ENCODE data around the gene CSNK1G1. TPM values are rescaled to one million over a fixed set of nuclear protein-coding genes. Genes with fewer than 3 reads are reported as not detected.
A peak's percentile ranks its signal among the peaks of the same experiment; 100 is the strongest.

The CSNK1G1 gene
- polyA plus RNA-seq, 1 of the 3 experiments (the other 2 are of a cell fraction): 10.2 TPM

GRCh38 chr15:64187396-64188191, 168.4 kb downstream of the CSNK1G1 start:
- 87% methylated on average over 2 of the region's 2 CpGs for WGBS (ENCODE audit: low lambda C conversion rate)
- POLR2A ChIA-PET: interaction anchor here (0.6 kb wide), 1 partner anchor 37 kb away, joined by 4 read pairs; no protein-coding TSS in a partner anchor
- CTCF ChIA-PET: interaction anchor here (1.5 kb wide), 1 partner anchor 23 kb away, joined by 4 read pairs; no protein-coding TSS in a partner anchor

DNA sequence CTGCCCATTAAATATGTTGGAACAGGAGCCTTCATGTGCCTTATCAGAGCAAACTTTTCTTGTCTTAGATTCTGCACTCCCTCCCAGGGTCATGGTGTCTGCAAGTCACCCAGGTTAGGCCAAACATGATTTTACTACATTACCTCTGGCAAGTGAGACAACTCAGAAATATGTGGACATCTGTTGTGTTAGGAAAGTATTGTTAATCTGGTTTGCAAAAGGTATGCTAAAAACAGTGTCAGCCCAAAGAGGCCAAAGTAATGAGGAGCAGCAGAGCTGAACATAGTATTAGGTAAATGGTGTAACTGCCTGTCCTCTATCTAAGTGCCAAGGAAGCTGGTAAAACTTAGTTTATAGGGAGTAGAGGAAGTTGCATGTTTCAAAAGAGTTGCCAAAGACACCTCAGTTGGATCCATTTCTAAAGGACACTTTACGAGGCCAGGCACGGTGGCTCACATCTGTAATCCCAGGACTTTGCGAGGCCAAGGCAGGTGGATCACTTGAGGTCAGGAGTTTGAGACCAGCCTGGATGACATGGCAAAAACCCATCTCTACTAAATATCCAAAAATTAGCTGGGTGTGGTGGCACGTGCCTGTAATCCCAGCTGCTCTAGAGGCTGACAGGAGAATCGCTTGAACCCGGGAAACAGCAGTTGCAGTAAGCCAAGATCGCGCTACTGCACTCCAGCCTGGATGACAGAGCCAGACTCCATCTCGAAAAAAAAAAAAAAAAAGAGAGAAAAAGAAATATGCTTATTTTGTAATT, 170.6 kb downstream of the CSNK1G1 start:
- no peak for DNase-seq
- ChIA-PET POLR2A (no interaction called here), CTCF (no interaction called here)
- 94% methylated on average over 9 of the region's 9 CpGs for WGBS (ENCODE audit: low lambda C conversion rate)
- no peaks in the 10 kb centered on the region for H3K79me2 ChIP-seq (ENCODE audit: insufficient read depth)
- no peak overlapping the region for H2AFZ ChIP-seq (ENCODE audit: low read depth)
- H3F3A ChIP-seq (replicated peaks; ENCODE audit: insufficient read depth): peaks cover 19% of the 10 kb centered on the region
- H3K4me2 ChIP-seq: no peak overlapping the region
- no peaks in the 10 kb centered on the region for H3K9me2 ChIP-seq
- peaks cover 7 to 43% of the 10 kb centered on the region in 2 experiments for H3K36me3 ChIP-seq (replicated peaks in 1 of 2; ENCODE audit: control insufficient read depth in 1 of 2, insufficient read depth in 2 of 2, low read length in 1 of 2)
- H3K4me3 ChIP-seq (ENCODE audit: low read depth in 2 of 2, low read length in 1 of 2): no peak overlapping the region
- H3K4me1 ChIP-seq (ENCODE audit: control insufficient read depth in 1 of 2, insufficient read depth in 2 of 2, low read depth in 1 of 2, low read length in 1 of 2): peaks cover 9 to 12% of the 10 kb centered on the region in 2 experiments; a peak in 2 of 4 replicates
- H3K9me3 ChIP-seq: no peaks in the 10 kb centered on the region
- TF ChIP-seq TCF12 (IDR thresholded peaks at IDR 0.05) (no peak), FOSL2 (IDR thresholded peaks at IDR 0.05; ENCODE audit: borderline replicate concordance, low read depth) (no peak), SIN3A (IDR thresholded peaks at IDR 0.05; ENCODE audit: borderline replicate concordance, low read depth, low read length) (no peak), PBX3 (IDR thresholded peaks at IDR 0.05) (no peak), RXRA (IDR thresholded peaks at IDR 0.05; ENCODE audit: borderline replicate concordance, low read depth) (no peak), RCOR1 (IDR thresholded peaks at IDR 0.05; ENCODE audit: low read length) (no peak), POLR2AphosphoS5 (IDR thresholded peaks at IDR 0.05; ENCODE audit: low read depth, low read length) (no peak), EP300 (IDR thresholded peaks at IDR 0.05; ENCODE audit: borderline replicate concordance in 1 of 2, low read depth in 1 of 2, low read length in 1 of 2) (no peak), MXI1 (IDR thresholded peaks at IDR 0.05; ENCODE audit: low read depth, low read length) (no peak), FOXM1 (IDR thresholded peaks at IDR 0.05; ENCODE audit: low read depth) (no peak), GATA2 (CRISPR knock-in tag; IDR thresholded peaks at IDR 0.05) (no peak)
- TF ChIP-seq, protein P1, sequence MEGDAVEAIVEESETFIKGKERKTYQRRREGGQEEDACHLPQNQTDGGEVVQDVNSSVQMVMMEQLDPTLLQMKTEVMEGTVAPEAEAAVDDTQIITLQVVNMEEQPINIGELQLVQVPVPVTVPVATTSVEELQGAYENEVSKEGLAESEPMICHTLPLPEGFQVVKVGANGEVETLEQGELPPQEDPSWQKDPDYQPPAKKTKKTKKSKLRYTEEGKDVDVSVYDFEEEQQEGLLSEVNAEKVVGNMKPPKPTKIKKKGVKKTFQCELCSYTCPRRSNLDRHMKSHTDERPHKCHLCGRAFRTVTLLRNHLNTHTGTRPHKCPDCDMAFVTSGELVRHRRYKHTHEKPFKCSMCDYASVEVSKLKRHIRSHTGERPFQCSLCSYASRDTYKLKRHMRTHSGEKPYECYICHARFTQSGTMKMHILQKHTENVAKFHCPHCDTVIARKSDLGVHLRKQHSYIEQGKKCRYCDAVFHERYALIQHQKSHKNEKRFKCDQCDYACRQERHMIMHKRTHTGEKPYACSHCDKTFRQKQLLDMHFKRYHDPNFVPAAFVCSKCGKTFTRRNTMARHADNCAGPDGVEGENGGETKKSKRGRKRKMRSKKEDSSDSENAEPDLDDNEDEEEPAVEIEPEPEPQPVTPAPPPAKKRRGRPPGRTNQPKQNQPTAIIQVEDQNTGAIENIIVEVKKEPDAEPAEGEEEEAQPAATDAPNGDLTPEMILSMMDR (IDR thresholded peaks at IDR 0.05): no peak
- TF ChIP-seq, protein P2, sequence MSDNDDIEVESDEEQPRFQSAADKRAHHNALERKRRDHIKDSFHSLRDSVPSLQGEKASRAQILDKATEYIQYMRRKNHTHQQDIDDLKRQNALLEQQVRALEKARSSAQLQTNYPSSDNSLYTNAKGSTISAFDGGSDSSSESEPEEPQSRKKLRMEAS (IDR thresholded peaks at IDR 0.05; ENCODE audit: low read depth): no peak
- H3K27me3 ChIP-seq (ENCODE audit: insufficient read depth): no peaks in the 10 kb centered on the region
- H3K9ac ChIP-seq: no peak overlapping the region
- H4K20me1 ChIP-seq (ENCODE audit: insufficient read depth): no peaks in the 10 kb centered on the region
- no peak overlapping the region for H3K27ac ChIP-seq (ENCODE audit: low read depth in 2 of 2, low read length in 1 of 2)

More at GRCh38 chr15:64187396-64188191, 168.4 kb downstream of the CSNK1G1 start:
- H3K9ac ChIP-seq: no peak overlapping the region
- no peaks in the 10 kb centered on the region for H4K20me1 ChIP-seq (ENCODE audit: insufficient read depth)
- DNase-seq: no peak
- H3K9me3 ChIP-seq: no peaks in the 10 kb centered on the region
- no peaks in the 10 kb centered on the region for H3K79me2 ChIP-seq (ENCODE audit: insufficient read depth)
- 0 out of 2 replicates have a peak overlapping the region, but pooled peaks have one; percentile 2 for H3K4me2 ChIP-seq
- H3K27ac ChIP-seq (ENCODE audit: low read depth in 2 of 2, low read length in 1 of 2): peak overlapping the region in 1 of 2 experiments; percentile 54; a peak in 2 of 4 replicates
- H3K9me2 ChIP-seq: no peaks in the 10 kb centered on the region
- TF ChIP-seq TCF12 (IDR thresholded peaks at IDR 0.05) (0 out of 2 replicates have a peak, but pooled peaks have one; percentile 22), YY1 (IDR thresholded peaks at IDR 0.05; ENCODE audit: low read depth) (no peak), PBX3 (IDR thresholded peaks at IDR 0.05) (peak; percentile 27; the same call in 1 of the 2 replicates), MEF2A (IDR thresholded peaks at IDR 0.05; ENCODE audit: borderline replicate concordance, low read depth) (no peak)
- H3K4me3 ChIP-seq (ENCODE audit: low read depth in 2 of 2, low read length in 1 of 2): no peak overlapping the region
- H3F3A ChIP-seq (replicated peaks; ENCODE audit: insufficient read depth): peaks cover 19% of the 10 kb centered on the region
- peaks cover 3 to 12% of the 10 kb centered on the region in 2 experiments; a peak in 2 of 4 replicates for H3K4me1 ChIP-seq (ENCODE audit: control insufficient read depth in 1 of 2, insufficient read depth in 2 of 2, low read depth in 1 of 2, low read length in 1 of 2)
- no peak overlapping the region for H2AFZ ChIP-seq (ENCODE audit: low read depth)
- H3K36me3 ChIP-seq (replicated peaks in 1 of 2; ENCODE audit: control insufficient read depth in 1 of 2, insufficient read depth in 2 of 2, low read length in 1 of 2): peaks cover 0 to 35% of the 10 kb centered on the region in 2 experiments
- H3K27me3 ChIP-seq (ENCODE audit: insufficient read depth): no peaks in the 10 kb centered on the region

Measured in SK-N-SH (cell line).